Measurements from ENCODE around the gene RABGAP1.

RABGAP1 gene

GRCh38 chr9:123011380-123011779 is 70.6 kb downstream of the RABGAP1 start:
- no peak for DNase-seq

GRCh38 chr9:123011878-123012528 is 71.2 kb downstream of the RABGAP1 start:
- peak; percentile 38 for DNase-seq

- DNase-seq = no peak
These were observed 75.8 kb downstream of the RABGAP1 start for GRCh38 chr9:123016631-123017030.

- DNase-seq = no peak
These were observed 80.0 kb downstream of the RABGAP1 start for GRCh38 chr9:123020796-123021195.

- no peak for DNase-seq
These were observed 85.6 kb downstream of the RABGAP1 start for GRCh38 chr9:123026425-123026824.

- DNase-seq = no peak
These were observed 86.7 kb downstream of the RABGAP1 start for GRCh38 chr9:123027517-123027916.

GRCh38 chr9:123028136-123028535 is 87.3 kb downstream of the RABGAP1 start:
- DNase-seq = no peak

- DNase-seq = no peak
These were observed 88.2 kb downstream of the RABGAP1 start for GRCh38 chr9:123028973-123029372.

- no peak for DNase-seq
These were observed 91.1 kb downstream of the RABGAP1 start for GRCh38 chr9:123031963-123032362.

GRCh38 chr9:123033352-123033751 is 92.5 kb downstream of the RABGAP1 start, which contains the start of gene GPR21:
GPR21 (plus strand) TSS chr9:123033667; CDS start chr9:123034567, 900 bp downstream.
- DNase-seq = no peak

GRCh38 chr9:123033864-123034601 is 93.2 kb downstream of the RABGAP1 start:
- no peak for DNase-seq

- DNase-seq = no peak
These were observed 94.2 kb downstream of the RABGAP1 start for GRCh38 chr9:123034881-123035510.

- no peak for DNase-seq
These were observed 95.0 kb downstream of the RABGAP1 start for GRCh38 chr9:123035791-123036190.

GRCh38 chr9:123036893-123037545 is 96.2 kb downstream of the RABGAP1 start:
- DNase-seq = peak; percentile 18

- DNase-seq = no peak
These were observed 98.9 kb downstream of the RABGAP1 start for GRCh38 chr9:123039617-123040219.

- no peak for DNase-seq
These were observed 100.0 kb downstream of the RABGAP1 start for GRCh38 chr9:123040801-123041200.

GRCh38 chr9:123041489-123041888 is 100.7 kb downstream of the RABGAP1 start:
- DNase-seq = no peak

GRCh38 chr9:123043081-123043939 is 102.5 kb downstream of the RABGAP1 start:
- DNase-seq = no peak

GRCh38 chr9:123044586-123044985 is 103.8 kb downstream of the RABGAP1 start:
- peak; percentile 89 for DNase-seq

GRCh38 chr9:123046406-123047195 is 105.8 kb downstream of the RABGAP1 start:
- no peak for DNase-seq

- peak; percentile 81 for DNase-seq
These were observed 107.9 kb downstream of the RABGAP1 start for GRCh38 chr9:123048748-123049147.

Measured in HCEC 1CT (cell line).